Measurements from ENCODE around the gene UCP2. TPM values are rescaled to one million over a fixed set of nuclear protein-coding genes. Genes with fewer than 3 reads are reported as not detected.
A peak's percentile ranks its signal among the peaks of the same experiment; 100 is the strongest.
"Not testable (repeated sequence)": the region's sequence is repeated elsewhere in the genome, so short reads cannot be mapped to it uniquely, and the experiment has no call there.

UCP2 gene
- total and polyA plus RNA-seq, 5 experiments from 2014 or later, result 388 to 1,325 (median 998) TPM

- Mint-ChIP-seq H3K27me3 (peaks cover 0 to 4% (median 0%) of the 10 kb centered on the region in 5 donors), H3K4me1 (no peaks in the 10 kb centered on the region), H3K4me3 (no peak overlapping the region), H3K27ac (no peak overlapping the region), H3K36me3 (peaks cover under 1 to 8% (median 3%) of the 10 kb centered on the region in 3 donors), H3K9me3 (peaks cover 0 to 8% (median 2%) of the 10 kb centered on the region in 9 donors)
- DNase-seq (no peak), ATAC-seq (no peak)
- POLR2A ChIA-PET, result no interaction called here
Measured at GRCh38 chr11:73944085-73944484, 38.6 kb downstream of the UCP2 start.

DNA sequence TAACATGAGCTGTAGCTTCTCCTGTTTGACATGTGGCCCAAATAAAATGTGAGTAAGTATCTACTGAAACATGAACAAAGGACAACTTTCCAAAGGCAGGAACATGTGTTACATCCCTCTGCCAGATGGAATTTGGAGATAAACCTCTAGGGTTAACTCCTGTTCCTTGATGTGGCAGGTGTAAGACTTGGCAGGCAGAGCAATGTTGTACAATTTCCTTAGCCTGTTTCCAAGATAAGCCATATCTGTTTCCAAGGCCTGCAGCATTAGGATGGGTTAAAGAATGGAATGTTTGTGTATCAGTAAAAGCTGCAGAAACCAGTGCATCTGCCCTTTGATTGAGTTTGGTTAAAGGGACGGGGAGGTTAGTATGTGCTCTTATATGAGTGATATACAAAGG is 40.6 kb downstream of the UCP2 start:
- no peak for ATAC-seq
- no peak overlapping the region for H3K4me3 Mint-ChIP-seq
- POLR2A ChIA-PET, result no interaction called here

GRCh38 chr11:73940801-73941570 is 41.7 kb downstream of the UCP2 start:
- peaks cover 0 to 4% (median 2%) of the 10 kb centered on the region in 4 donors for H3K4me1 Mint-ChIP-seq
- peaks cover 0 to 14% (median 7%) of the 10 kb centered on the region in 9 donors for H3K9me3 Mint-ChIP-seq

More for the DNA sequence above, 40.6 kb downstream of the UCP2 start:
- no peak overlapping the region for H3K27ac Mint-ChIP-seq
- peaks cover 2 to 11% (median 9%) of the 10 kb centered on the region in 3 donors for H3K36me3 Mint-ChIP-seq
- DNase-seq, result no peak
- H3K27me3 Mint-ChIP-seq, result peaks cover 0 to 4% (median 0%) of the 10 kb centered on the region in 5 donors
- H3K4me1 Mint-ChIP-seq, result peaks cover 0 to 4% (median 2%) of the 10 kb centered on the region in 4 donors
- peaks cover 0 to 14% (median 7%) of the 10 kb centered on the region in 9 donors for H3K9me3 Mint-ChIP-seq

DNA sequence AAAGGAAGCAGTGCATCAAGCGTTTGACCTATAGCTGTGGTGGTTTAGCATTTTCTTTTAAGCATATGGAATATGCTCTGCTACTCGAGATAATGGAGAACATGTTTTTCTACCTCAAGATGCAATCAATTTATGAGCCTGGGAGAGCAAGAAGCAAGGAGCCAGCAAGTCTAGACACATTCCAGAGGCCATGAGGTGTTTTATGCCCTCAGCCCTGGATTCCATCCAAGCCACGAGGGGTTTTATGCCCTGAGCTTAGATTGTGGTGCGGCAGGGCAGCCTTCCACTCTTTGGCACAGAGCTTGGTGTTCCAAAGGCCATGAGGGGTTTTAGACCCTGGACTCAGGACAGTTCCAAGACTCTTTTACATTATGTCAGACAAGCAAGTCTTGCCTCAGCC is 43.5 kb downstream of the UCP2 start:
- no peak for ATAC-seq
- no peak for DNase-seq
- H3K4me1 Mint-ChIP-seq, result peaks cover 0 to 4% (median 2%) of the 10 kb centered on the region in 4 donors
- H3K9me3 Mint-ChIP-seq, result peaks cover 0 to 14% (median 7%) of the 10 kb centered on the region in 9 donors
- H3K36me3 Mint-ChIP-seq, result peaks cover 9 to 12% (median 11%) of the 10 kb centered on the region in 3 donors
- POLR2A ChIA-PET, result no interaction called here
- H3K4me3 Mint-ChIP-seq, result no peak overlapping the region
- peak overlapping the region in 2 of 10 donors; percentile 17 to 27 for H3K27ac Mint-ChIP-seq
- no peaks in the 10 kb centered on the region for H3K27me3 Mint-ChIP-seq

More at GRCh38 chr11:73940801-73941570, 41.7 kb downstream of the UCP2 start:
- DNase-seq, result no peak
- ATAC-seq, result no peak
- Mint-ChIP-seq H3K4me3 (no peak overlapping the region), H3K27ac (no peak overlapping the region), H3K36me3 (peaks cover 2 to 11% (median 9%) of the 10 kb centered on the region in 3 donors), H3K27me3 (no peaks in the 10 kb centered on the region)
- POLR2A ChIA-PET, result no interaction called here

- ATAC-seq, H3K27me3 Mint-ChIP-seq, POLR2A ChIA-PET, H3K27ac Mint-ChIP-seq, H3K4me1 Mint-ChIP-seq, DNase-seq, H3K4me3 Mint-ChIP-seq: not testable (repeated sequence)
- H3K36me3 Mint-ChIP-seq, result peaks cover 6 to 39% (median 12%) of the 10 kb centered on the region in 3 donors
- peaks cover 0 to 12% (median 6%) of the 10 kb centered on the region in 9 donors for H3K9me3 Mint-ChIP-seq
Measured at GRCh38 chr11:73936047-73936446, 46.6 kb downstream of the UCP2 start.

DNA sequence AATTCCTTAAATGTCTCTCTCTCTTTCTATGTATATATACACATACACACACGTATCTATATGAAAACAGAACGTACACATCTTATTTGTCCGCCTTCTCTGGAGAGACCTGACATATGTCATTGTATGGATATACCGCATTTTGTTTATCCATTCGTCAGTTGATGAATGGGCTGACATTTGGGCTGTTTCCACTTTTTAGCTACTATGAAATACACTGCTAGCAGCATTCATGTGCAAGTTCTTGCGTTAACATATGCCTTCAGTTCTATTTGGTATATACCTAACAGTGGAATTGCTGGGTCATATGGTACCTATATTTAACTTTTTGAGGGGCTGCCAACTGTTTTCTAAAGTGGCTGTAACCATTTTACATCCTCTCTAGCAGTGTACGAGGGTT is 49.9 kb downstream of the UCP2 start:
- H3K27ac Mint-ChIP-seq, result no peak overlapping the region
- ATAC-seq (no peak), DNase-seq (no peak)
- POLR2A ChIA-PET, result no interaction called here
- H3K27me3 Mint-ChIP-seq, result no peaks in the 10 kb centered on the region
- no peaks in the 10 kb centered on the region for H3K4me1 Mint-ChIP-seq
- no peak overlapping the region for H3K4me3 Mint-ChIP-seq
- peaks cover 0 to 3% (median 0%) of the 10 kb centered on the region in 9 donors for H3K9me3 Mint-ChIP-seq
- H3K36me3 Mint-ChIP-seq, result peaks cover 0 to 64% (median 11%) of the 10 kb centered on the region in 3 donors

- Mint-ChIP-seq H3K4me1 (no peaks in the 10 kb centered on the region), H3K4me3 (no peak overlapping the region), H3K27ac (no peak overlapping the region), H3K9me3 (no peaks in the 10 kb centered on the region), H3K36me3 (peaks cover 0 to 72% (median 16%) of the 10 kb centered on the region in 3 donors), H3K27me3 (no peaks in the 10 kb centered on the region)
- ATAC-seq (no peak), DNase-seq (no peak)
- POLR2A ChIA-PET, result no interaction called here
Measured at GRCh38 chr11:73931951-73932350, 50.7 kb downstream of the UCP2 start.

DNA sequence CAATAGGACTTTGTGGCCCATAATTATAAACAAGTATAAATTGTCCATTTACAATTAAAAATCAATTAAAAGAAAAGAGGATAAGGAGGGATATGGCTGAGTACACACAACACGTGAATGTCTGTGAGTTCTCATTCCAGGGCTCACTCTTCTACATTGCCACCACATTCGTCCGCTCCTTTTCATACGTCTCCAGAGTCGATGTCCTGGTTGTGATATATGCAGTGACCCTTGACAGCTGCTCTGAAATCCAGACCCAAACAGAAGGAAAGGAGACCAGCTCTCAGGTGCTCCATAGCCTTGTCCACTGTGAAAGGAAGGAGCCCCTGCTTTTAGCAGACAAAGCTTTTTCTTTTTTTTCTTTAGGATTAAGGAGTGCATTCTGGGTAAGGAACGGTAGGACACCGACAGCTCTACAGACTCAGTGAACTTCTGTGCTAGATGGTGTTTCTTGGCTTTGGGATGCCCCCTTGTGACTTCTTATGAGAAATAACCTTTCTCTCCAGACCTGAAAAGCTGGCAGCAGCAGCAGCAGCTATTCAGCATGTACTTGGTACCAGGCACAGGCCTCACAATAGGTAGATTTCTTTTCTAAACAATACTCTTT is 51.5 kb downstream of the UCP2 start:
- DNase-seq (peak in 3 of 10 donors; percentile 2 to 23 (median 11)), ATAC-seq (peak; percentile 42 to 59)
- no peak overlapping the region for H3K4me3 Mint-ChIP-seq
- POLR2A ChIA-PET, result no interaction called here
- peak overlapping the region in 3 of 10 donors; percentile 9 to 33 (median 22) for H3K27ac Mint-ChIP-seq
- no peaks in the 10 kb centered on the region for H3K9me3 Mint-ChIP-seq
- H3K4me1 Mint-ChIP-seq, result no peaks in the 10 kb centered on the region
- H3K27me3 Mint-ChIP-seq, result no peaks in the 10 kb centered on the region
- H3K36me3 Mint-ChIP-seq, result peaks cover 0 to 78% (median 17%) of the 10 kb centered on the region in 3 donors

- H3K36me3 Mint-ChIP-seq, result peaks cover 0 to 86% (median 22%) of the 10 kb centered on the region in 3 donors
- H3K27ac Mint-ChIP-seq, result no peak overlapping the region
Measured at GRCh38 chr11:73929388-73929787, 53.3 kb downstream of the UCP2 start.

More at GRCh38 chr11:73929388-73929787, 53.3 kb downstream of the UCP2 start:
- ATAC-seq (no peak), DNase-seq (no peak)
- Mint-ChIP-seq H3K27me3 (no peaks in the 10 kb centered on the region), H3K4me1 (no peaks in the 10 kb centered on the region), H3K9me3 (no peaks in the 10 kb centered on the region), H3K4me3 (no peak overlapping the region)
- POLR2A ChIA-PET, result no interaction called here

Other genes starting within 250 kb of the UCP2 start
- 10 to 100 TPM; 82.8 to 88.5 TPM for gene RAB6A, start 221.8 kb downstream of the UCP2 start, total RNA-seq
- 10 to 100 TPM; 79.3 to 94.3 (median 92.6) TPM for gene RAB6A, start 221.8 kb downstream of the UCP2 start, polyA plus RNA-seq
- gene MRPL48, start 195.0 kb downstream of the UCP2 start, total RNA-seq, result 10 to 100 TPM; 26.6 to 28.6 TPM
- gene MRPL48, start 195.0 kb downstream of the UCP2 start, polyA plus RNA-seq, result 10 to 100 TPM; 73.9 to 85.2 (median 74.6) TPM
- 10 to 100 TPM; 62.4 to 77.3 TPM for gene COA4, start 106.0 kb downstream of the UCP2 start, total RNA-seq
- 10 to 100 TPM; 48.1 to 66.8 (median 61.4) TPM for gene COA4, start 106.0 kb downstream of the UCP2 start, polyA plus RNA-seq
- 10 to 100 TPM; 20.4 to 24.6 TPM for gene PAAF1, start 105.8 kb downstream of the UCP2 start, total RNA-seq
- 10 to 100 TPM; 17.7 to 30.4 (median 23.9) TPM for gene PAAF1, start 105.8 kb downstream of the UCP2 start, polyA plus RNA-seq
- gene DNAJB13, start 31.8 kb downstream of the UCP2 start, total RNA-seq, result under 1 TPM; 0.22 to 0.60 TPM
- gene DNAJB13, start 31.8 kb downstream of the UCP2 start, polyA plus RNA-seq, result under 1 TPM; 0.16 to 0.51 (median 0.46) TPM
- gene UCP3, start 26.2 kb upstream of the UCP2 start, total RNA-seq, result 1 to 10 TPM; 6.8 to 7.5 TPM
- under 1 TPM in 2 of 3 donors, not detected in 1; 0.50 to 0.76 TPM for gene UCP3, start 26.2 kb upstream of the UCP2 start, polyA plus RNA-seq
- gene C2CD3, start 188.2 kb upstream of the UCP2 start, total RNA-seq, result 10 to 100 TPM; 31.1 to 42.5 TPM
- gene C2CD3, start 188.2 kb upstream of the UCP2 start, polyA plus RNA-seq, result 10 to 100 TPM in 1 of 3 donors, 1 to 10 TPM in 2; 4.1 to 12.1 (median 6.2) TPM
- gene PPME1, start 188.4 kb upstream of the UCP2 start, total RNA-seq, result 10 to 100 TPM; 14.0 to 23.7 TPM
- 10 to 100 TPM; 10.3 to 14.2 (median 10.9) TPM for gene PPME1, start 188.4 kb upstream of the UCP2 start, polyA plus RNA-seq

Measured in naive thymus-derived CD8-positive, alpha-beta T cell (primary cell).